Suprapubic skin (tissue), 4 donors: ENCODE data around the gene KIAA0513.

Experiments
- EP300 ChIP-seq: sonication (generic); formaldehyde crosslinking; IDR thresholded peaks from one replicate; pipeline ENCODE4 v1.6.1; 2017; ENCODE audit warnings: antibody characterized with exemption
- POLR2A ChIP-seq, 2 donors: fragments of 450-650 bp; IDR thresholded peaks; one replicate each; pipeline ENCODE4 v1.6.1; 2017; ENCODE audit warnings: antibody characterized with exemption in 2 of 2, mild to moderate bottlenecking in 2 of 2, moderate library complexity in 2 of 2
- POLR2AphosphoS5 ChIP-seq, 3 donors: sonication (generic); formaldehyde crosslinking; IDR thresholded peaks; one replicate each; pipeline ENCODE4 v1.6.1; 2017; ENCODE audit warnings: antibody characterized with exemption in 3 of 3
- TF ChIP-seq, protein P1 (sequence below), 2 donors: fragments of 200-600 bp in 1 of 2; fragments of 450-650 bp in 1 of 2; sonication (generic) in 1 of 2; IDR thresholded peaks; one replicate each; pipeline ENCODE4 v1.5.1; 2016 to 2019; ENCODE audit warnings: antibody characterized with exemption in 2 of 2, mild to moderate bottlenecking in 1 of 2, moderate library complexity in 1 of 2

DNA sequence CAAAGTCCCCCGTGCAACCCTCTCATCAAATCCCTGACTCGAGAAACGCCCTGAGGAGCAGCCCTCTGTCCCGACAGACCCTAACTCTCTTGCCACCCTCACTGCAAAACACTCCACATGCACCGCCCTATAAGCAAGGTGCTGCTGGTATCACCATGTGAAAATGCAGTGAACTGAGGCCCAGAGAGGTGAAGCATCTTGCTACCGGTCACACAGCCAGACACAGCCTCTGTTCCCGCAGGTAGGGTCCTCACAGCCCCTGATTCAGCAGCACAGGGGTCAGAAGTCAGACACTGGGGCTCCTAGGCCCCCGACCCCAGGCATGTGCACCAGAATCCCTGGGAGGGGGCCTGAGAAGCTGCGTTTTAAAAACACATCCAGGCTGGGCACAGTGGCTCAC is 83.6 kb downstream of the KIAA0513 start:
- TF ChIP-seq, protein P1, sequence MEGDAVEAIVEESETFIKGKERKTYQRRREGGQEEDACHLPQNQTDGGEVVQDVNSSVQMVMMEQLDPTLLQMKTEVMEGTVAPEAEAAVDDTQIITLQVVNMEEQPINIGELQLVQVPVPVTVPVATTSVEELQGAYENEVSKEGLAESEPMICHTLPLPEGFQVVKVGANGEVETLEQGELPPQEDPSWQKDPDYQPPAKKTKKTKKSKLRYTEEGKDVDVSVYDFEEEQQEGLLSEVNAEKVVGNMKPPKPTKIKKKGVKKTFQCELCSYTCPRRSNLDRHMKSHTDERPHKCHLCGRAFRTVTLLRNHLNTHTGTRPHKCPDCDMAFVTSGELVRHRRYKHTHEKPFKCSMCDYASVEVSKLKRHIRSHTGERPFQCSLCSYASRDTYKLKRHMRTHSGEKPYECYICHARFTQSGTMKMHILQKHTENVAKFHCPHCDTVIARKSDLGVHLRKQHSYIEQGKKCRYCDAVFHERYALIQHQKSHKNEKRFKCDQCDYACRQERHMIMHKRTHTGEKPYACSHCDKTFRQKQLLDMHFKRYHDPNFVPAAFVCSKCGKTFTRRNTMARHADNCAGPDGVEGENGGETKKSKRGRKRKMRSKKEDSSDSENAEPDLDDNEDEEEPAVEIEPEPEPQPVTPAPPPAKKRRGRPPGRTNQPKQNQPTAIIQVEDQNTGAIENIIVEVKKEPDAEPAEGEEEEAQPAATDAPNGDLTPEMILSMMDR (IDR thresholded peaks at IDR 0.05): no peak
- TF ChIP-seq EP300: no peak
- TF ChIP-seq POLR2AphosphoS5 (IDR thresholded peaks at IDR 0.05): no peak
- TF ChIP-seq POLR2A (IDR thresholded peaks at IDR 0.05): no peak
